Measurements from ENCODE around the gene FANCB.

DNA sequence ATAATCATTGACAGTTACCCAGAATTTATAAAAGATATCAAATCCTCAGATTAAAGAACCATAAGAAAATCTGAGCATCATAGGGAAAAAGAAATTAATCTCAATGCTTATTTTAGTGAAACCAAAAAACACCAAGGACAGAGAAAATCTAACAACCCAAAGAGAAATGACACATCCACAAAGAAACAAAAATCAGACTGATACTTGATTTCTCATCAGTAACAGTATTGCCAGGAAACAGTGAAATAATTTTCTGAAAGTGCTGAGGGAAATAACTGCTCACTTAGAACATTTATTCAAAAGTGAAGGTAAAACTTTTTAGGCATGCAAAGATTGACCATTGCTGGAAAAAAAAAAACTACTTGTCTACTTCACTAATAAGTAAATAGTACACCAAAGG is 11.0 kb upstream of the FANCB start:
- TF ChIP-seq, protein P1, sequence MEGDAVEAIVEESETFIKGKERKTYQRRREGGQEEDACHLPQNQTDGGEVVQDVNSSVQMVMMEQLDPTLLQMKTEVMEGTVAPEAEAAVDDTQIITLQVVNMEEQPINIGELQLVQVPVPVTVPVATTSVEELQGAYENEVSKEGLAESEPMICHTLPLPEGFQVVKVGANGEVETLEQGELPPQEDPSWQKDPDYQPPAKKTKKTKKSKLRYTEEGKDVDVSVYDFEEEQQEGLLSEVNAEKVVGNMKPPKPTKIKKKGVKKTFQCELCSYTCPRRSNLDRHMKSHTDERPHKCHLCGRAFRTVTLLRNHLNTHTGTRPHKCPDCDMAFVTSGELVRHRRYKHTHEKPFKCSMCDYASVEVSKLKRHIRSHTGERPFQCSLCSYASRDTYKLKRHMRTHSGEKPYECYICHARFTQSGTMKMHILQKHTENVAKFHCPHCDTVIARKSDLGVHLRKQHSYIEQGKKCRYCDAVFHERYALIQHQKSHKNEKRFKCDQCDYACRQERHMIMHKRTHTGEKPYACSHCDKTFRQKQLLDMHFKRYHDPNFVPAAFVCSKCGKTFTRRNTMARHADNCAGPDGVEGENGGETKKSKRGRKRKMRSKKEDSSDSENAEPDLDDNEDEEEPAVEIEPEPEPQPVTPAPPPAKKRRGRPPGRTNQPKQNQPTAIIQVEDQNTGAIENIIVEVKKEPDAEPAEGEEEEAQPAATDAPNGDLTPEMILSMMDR (IDR thresholded peaks at IDR 0.05 in 2 of 3, conservative IDR thresholded peaks at IDR 0.05 in 1 of 3; ENCODE audit: borderline replicate concordance in 1 of 3, insufficient read depth in 1 of 3, low read depth in 2 of 3, low read length in 2 of 3): no peak
- TF ChIP-seq POLR2A (IDR thresholded peaks at IDR 0.05; ENCODE audit: borderline replicate concordance, extremely low read depth, insufficient read depth, insufficient read length) (no peak), SIN3A (IDR thresholded peaks at IDR 0.05; ENCODE audit: low read depth) (no peak)
